ENCODE data around the gene SMIM32.

SMIM32 gene

DNA sequence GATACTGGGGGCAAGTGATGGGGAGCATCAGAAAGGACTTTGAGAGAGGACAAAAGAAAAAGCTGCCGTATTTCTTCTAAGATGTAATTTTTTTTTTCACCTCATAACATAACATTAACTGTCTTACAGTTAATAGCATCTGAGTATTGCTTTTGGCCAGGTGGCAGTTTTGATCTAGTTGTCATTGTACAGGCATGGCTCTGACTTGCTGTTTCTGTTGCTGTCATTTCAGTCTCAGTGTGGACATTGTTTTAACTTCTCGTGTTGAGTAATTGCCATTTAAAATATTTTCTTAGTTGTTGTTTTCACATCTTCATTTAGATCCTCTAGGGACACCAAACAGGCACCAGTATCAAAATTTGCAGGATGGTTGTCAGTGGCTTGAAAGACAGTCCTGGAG is 47.9 kb downstream of the SMIM32 start:
- H4K20me1 ChIP-seq (ENCODE audit: insufficient read depth, low read length, poor library complexity, severe bottlenecking) = peaks cover 90% of the 10 kb centered on the region
- H3K4me3 ChIP-seq (ENCODE audit: low read length, poor library complexity, severe bottlenecking) = no peak overlapping the region
- no peak overlapping the region for H3K4me2 ChIP-seq (ENCODE audit: low read depth, low read length, poor library complexity, severe bottlenecking)
- H3F3A ChIP-seq (ENCODE audit: low read depth) = no peaks in the 10 kb centered on the region
- peaks cover 8% of the 10 kb centered on the region for H3K36me3 ChIP-seq (ENCODE audit: insufficient read depth, low read length)
- H3K9me2 ChIP-seq (replicated peaks; ENCODE audit: low read depth, low read length) = no peaks in the 10 kb centered on the region
- no peak for TF ChIP-seq EZH2phosphoT487 (IDR thresholded peaks at IDR 0.05; ENCODE audit: borderline replicate concordance)
- TF ChIP-seq, protein P1, sequence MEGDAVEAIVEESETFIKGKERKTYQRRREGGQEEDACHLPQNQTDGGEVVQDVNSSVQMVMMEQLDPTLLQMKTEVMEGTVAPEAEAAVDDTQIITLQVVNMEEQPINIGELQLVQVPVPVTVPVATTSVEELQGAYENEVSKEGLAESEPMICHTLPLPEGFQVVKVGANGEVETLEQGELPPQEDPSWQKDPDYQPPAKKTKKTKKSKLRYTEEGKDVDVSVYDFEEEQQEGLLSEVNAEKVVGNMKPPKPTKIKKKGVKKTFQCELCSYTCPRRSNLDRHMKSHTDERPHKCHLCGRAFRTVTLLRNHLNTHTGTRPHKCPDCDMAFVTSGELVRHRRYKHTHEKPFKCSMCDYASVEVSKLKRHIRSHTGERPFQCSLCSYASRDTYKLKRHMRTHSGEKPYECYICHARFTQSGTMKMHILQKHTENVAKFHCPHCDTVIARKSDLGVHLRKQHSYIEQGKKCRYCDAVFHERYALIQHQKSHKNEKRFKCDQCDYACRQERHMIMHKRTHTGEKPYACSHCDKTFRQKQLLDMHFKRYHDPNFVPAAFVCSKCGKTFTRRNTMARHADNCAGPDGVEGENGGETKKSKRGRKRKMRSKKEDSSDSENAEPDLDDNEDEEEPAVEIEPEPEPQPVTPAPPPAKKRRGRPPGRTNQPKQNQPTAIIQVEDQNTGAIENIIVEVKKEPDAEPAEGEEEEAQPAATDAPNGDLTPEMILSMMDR (conservative IDR thresholded peaks at IDR 0.05; ENCODE audit: low read length) = no peak
- no peaks in the 10 kb centered on the region for H3K9me3 ChIP-seq (ENCODE audit: insufficient read depth, low read depth, low read length)
- peaks cover 99% of the 10 kb centered on the region for H3K79me2 ChIP-seq (ENCODE audit: insufficient read depth, low read length)
- H2AFZ ChIP-seq (ENCODE audit: low read length) = no peak overlapping the region
- H3K9ac ChIP-seq (ENCODE audit: low read depth, low read length, poor library complexity, severe bottlenecking) = no peak overlapping the region
- peaks cover 17% of the 10 kb centered on the region for H3K4me1 ChIP-seq (ENCODE audit: insufficient read depth, low read length, poor library complexity, severe bottlenecking)
- no peaks in the 10 kb centered on the region for H3K27me3 ChIP-seq (ENCODE audit: insufficient read depth, low read length, poor library complexity, severe bottlenecking)

DNA sequence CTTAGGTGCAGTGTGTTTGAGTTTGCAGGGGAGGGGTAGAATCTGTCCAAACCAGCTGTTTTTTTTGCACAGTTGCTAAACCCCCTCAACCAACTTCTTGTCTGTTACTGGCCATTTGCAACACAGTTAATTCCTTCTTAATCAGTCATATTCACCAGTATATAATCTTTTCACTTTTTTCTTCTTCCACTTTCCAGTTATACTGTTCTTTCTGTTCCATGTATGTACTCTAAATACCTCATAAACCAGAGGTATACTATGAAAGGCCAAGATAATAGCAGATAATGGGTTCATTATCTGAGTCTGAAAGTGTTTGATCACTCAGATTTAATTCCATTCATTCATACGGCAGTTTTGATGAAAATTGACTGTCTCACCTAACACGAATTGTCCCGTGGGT is 49.2 kb downstream of the SMIM32 start:
- peaks cover 25% of the 10 kb centered on the region for H3K4me1 ChIP-seq (ENCODE audit: insufficient read depth, low read length, poor library complexity, severe bottlenecking)
- H4K20me1 ChIP-seq (ENCODE audit: insufficient read depth, low read length, poor library complexity, severe bottlenecking) = peaks cover 92% of the 10 kb centered on the region
- peaks cover 99% of the 10 kb centered on the region for H3K79me2 ChIP-seq (ENCODE audit: insufficient read depth, low read length)
- no peak overlapping the region for H3K9ac ChIP-seq (ENCODE audit: low read depth, low read length, poor library complexity, severe bottlenecking)
- H3K27me3 ChIP-seq (ENCODE audit: insufficient read depth, low read length, poor library complexity, severe bottlenecking) = no peaks in the 10 kb centered on the region
- TF ChIP-seq EZH2phosphoT487 (IDR thresholded peaks at IDR 0.05; ENCODE audit: borderline replicate concordance) = no peak
- TF ChIP-seq, protein P1 (conservative IDR thresholded peaks at IDR 0.05; ENCODE audit: low read length) = no peak
- no peaks in the 10 kb centered on the region for H3K9me2 ChIP-seq (replicated peaks; ENCODE audit: low read depth, low read length)
- peak overlapping the region; percentile 27 for H3K4me2 ChIP-seq (ENCODE audit: low read depth, low read length, poor library complexity, severe bottlenecking)
- H3K4me3 ChIP-seq (ENCODE audit: low read length, poor library complexity, severe bottlenecking) = no peak overlapping the region
- H3K36me3 ChIP-seq (ENCODE audit: insufficient read depth, low read length) = no peaks in the 10 kb centered on the region; the same call in none of the 2 replicates
- no peaks in the 10 kb centered on the region for H3F3A ChIP-seq (ENCODE audit: low read depth)
- H2AFZ ChIP-seq (ENCODE audit: low read length) = no peak overlapping the region
- no peaks in the 10 kb centered on the region for H3K9me3 ChIP-seq (ENCODE audit: insufficient read depth, low read depth, low read length)

DNA sequence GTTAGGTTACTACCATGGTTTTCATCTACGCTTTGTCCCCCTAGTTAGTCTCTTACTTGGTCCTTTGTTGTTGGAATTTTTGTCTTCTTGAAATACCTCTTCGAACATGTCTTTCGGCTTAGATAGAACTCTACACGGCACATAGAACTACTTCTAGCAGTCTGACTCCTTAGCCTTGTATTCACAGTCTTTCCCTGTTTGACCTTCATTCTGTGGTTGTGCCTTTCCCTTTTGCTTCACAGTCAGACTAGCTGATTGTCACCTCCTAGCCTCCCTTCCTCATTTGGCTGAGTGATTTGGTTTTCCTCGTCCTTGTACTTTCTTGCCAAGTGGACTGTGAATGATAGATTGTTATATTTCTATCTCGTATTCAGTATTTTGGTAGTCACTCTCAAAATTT is 49.6 kb downstream of the SMIM32 start:
- H3K4me2 ChIP-seq (ENCODE audit: low read depth, low read length, poor library complexity, severe bottlenecking) = peak overlapping the region; percentile 27

More for the DNA sequence above, 49.6 kb downstream of the SMIM32 start:
- Histone ChIP-seq H3K79me2 (ENCODE audit: insufficient read depth, low read length) (peaks cover 99% of the 10 kb centered on the region), H3K27me3 (ENCODE audit: insufficient read depth, low read length, poor library complexity, severe bottlenecking) (no peaks in the 10 kb centered on the region), H3K9me3 (ENCODE audit: insufficient read depth, low read depth, low read length) (no peaks in the 10 kb centered on the region), H3K4me3 (ENCODE audit: low read length, poor library complexity, severe bottlenecking) (no peak overlapping the region), H3F3A (ENCODE audit: low read depth) (no peaks in the 10 kb centered on the region), H4K20me1 (ENCODE audit: insufficient read depth, low read length, poor library complexity, severe bottlenecking) (peaks cover 94% of the 10 kb centered on the region), H3K36me3 (ENCODE audit: insufficient read depth, low read length) (no peaks in the 10 kb centered on the region; the same call in none of the 2 replicates), H3K4me1 (ENCODE audit: insufficient read depth, low read length, poor library complexity, severe bottlenecking) (peaks cover 29% of the 10 kb centered on the region), H3K9me2 (replicated peaks; ENCODE audit: low read depth, low read length) (no peaks in the 10 kb centered on the region), H3K9ac (ENCODE audit: low read depth, low read length, poor library complexity, severe bottlenecking) (no peak overlapping the region), H2AFZ (ENCODE audit: low read length) (no peak overlapping the region)
- TF ChIP-seq, protein P1 (conservative IDR thresholded peaks at IDR 0.05; ENCODE audit: low read length) = no peak
- TF ChIP-seq EZH2phosphoT487 (IDR thresholded peaks at IDR 0.05; ENCODE audit: borderline replicate concordance) = no peak

Measured in Loucy (cell line).